GM12878 (cell line): ENCODE measurements around the gene EPB41L2.

Experiments used
- CREB1 ChIP-seq: IDR thresholded peaks from 2 replicates; pipeline ENCODE4 v1.6.1; 2012; ENCODE audit warnings: low read depth, mild to moderate bottlenecking, inconsistent platforms
- FOXK2 ChIP-seq: fragments of 450-650 bp; IDR thresholded peaks from 2 replicates; pipeline ENCODE4 v1.6.1; 2017; ENCODE audit warnings: mild to moderate bottlenecking, moderate library complexity
- MYC ChIP-seq: IDR thresholded peaks from 2 replicates; pipeline ENCODE4 v1.6.1; 2011; ENCODE audit warnings: mild to moderate bottlenecking, low read length, moderate library complexity, inconsistent platforms; ENCODE audit not compliant: insufficient read depth, insufficient replicate concordance, insufficient read length, severe bottlenecking
- SIX5 ChIP-seq: IDR thresholded peaks from 2 replicates; pipeline ENCODE4 v1.6.1; 2011; ENCODE audit warnings: mild to moderate bottlenecking, low read depth, low read length, moderate library complexity; ENCODE audit not compliant: severe bottlenecking
- TF ChIP-seq, protein P1 (sequence below): IDR thresholded peaks from 2 replicates; pipeline ENCODE4 v1.6.1; 2011; ENCODE audit warnings: low read depth, low read length, improper control_type of control experiment, borderline replicate concordance
- TF ChIP-seq, protein P2 (sequence below), 3 experiments: IDR thresholded peaks in 2 of 3; conservative IDR thresholded peaks in 1 of 3; 2 replicates each; pipeline ENCODE4 v1.5.1; 2011; ENCODE audit warnings: low read depth in 3 of 3, low read length in 3 of 3, mild to moderate bottlenecking in 3 of 3, control low read depth in 2 of 3, moderate library complexity in 2 of 3, inconsistent platforms in 1 of 3, mixed read lengths in 1 of 3; ENCODE audit not compliant: control insufficient read depth in 2 of 3, insufficient read depth in 1 of 3; ENCODE audit errors: extremely low read depth in 1 of 3
- TF ChIP-seq, protein P3 (sequence below): IDR thresholded peaks from 2 replicates; pipeline ENCODE4 v1.6.1; 2011; ENCODE audit warnings: borderline replicate concordance, low read depth, mild to moderate bottlenecking, moderate library complexity, mixed read lengths, low read length; ENCODE audit not compliant: insufficient read depth; ENCODE audit errors: extremely low read length
- TF ChIP-seq, protein P4 (sequence below): IDR thresholded peaks from 2 replicates; pipeline ENCODE4 v1.6.1; 2011; ENCODE audit warnings: low read depth, mild to moderate bottlenecking, low read length, moderate library complexity, borderline replicate concordance; ENCODE audit errors: extremely low read depth

DNA sequence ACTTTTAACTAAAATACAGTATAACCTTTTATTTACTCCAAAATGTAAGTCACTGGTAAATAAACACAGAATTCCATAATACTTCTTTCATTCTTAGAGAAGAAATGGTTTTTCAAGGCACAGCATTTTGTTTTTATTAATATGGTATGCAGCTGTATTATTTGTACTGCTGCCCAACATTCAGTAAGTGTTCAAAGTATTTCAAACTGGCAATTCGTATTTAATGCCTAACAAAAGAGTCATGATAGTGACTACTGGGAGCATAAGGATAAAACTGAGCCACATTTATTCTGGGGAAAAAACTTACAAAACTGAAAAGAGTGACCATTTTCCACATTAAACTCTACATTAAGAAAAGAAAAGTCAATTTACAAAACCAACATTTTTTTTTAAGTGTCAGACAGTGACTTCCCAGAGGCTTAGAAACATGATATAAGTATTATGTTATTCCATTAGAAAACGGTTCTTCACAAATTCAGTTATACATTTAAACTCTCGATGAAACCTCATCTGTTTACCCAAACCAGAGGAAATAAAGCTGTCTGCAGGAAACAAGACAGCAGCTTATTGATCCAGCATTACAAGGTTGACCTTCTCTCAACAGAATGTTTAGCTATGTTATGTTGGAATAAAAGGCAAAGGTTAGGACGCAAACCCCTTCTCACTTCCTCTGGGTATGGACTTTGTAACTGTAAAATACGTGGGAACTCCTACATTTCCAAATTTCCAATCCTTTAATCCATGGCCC is 24.3 kb downstream of the EPB41L2 start:
- no peak for TF ChIP-seq MYC
- TF ChIP-seq, protein P1, sequence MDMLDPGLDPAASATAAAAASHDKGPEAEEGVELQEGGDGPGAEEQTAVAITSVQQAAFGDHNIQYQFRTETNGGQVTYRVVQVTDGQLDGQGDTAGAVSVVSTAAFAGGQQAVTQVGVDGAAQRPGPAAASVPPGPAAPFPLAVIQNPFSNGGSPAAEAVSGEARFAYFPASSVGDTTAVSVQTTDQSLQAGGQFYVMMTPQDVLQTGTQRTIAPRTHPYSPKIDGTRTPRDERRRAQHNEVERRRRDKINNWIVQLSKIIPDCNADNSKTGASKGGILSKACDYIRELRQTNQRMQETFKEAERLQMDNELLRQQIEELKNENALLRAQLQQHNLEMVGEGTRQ: no peak
- no peak for TF ChIP-seq CREB1
- TF ChIP-seq, protein P2, sequence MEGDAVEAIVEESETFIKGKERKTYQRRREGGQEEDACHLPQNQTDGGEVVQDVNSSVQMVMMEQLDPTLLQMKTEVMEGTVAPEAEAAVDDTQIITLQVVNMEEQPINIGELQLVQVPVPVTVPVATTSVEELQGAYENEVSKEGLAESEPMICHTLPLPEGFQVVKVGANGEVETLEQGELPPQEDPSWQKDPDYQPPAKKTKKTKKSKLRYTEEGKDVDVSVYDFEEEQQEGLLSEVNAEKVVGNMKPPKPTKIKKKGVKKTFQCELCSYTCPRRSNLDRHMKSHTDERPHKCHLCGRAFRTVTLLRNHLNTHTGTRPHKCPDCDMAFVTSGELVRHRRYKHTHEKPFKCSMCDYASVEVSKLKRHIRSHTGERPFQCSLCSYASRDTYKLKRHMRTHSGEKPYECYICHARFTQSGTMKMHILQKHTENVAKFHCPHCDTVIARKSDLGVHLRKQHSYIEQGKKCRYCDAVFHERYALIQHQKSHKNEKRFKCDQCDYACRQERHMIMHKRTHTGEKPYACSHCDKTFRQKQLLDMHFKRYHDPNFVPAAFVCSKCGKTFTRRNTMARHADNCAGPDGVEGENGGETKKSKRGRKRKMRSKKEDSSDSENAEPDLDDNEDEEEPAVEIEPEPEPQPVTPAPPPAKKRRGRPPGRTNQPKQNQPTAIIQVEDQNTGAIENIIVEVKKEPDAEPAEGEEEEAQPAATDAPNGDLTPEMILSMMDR (IDR thresholded peaks at IDR 0.05 in 2 of 3, conservative IDR thresholded peaks at IDR 0.05 in 1 of 3; ENCODE audit: control insufficient read depth in 2 of 3, extremely low read depth in 1 of 3, insufficient read depth in 1 of 3, low read depth in 3 of 3, low read length in 3 of 3): no peak
- TF ChIP-seq, protein P3, sequence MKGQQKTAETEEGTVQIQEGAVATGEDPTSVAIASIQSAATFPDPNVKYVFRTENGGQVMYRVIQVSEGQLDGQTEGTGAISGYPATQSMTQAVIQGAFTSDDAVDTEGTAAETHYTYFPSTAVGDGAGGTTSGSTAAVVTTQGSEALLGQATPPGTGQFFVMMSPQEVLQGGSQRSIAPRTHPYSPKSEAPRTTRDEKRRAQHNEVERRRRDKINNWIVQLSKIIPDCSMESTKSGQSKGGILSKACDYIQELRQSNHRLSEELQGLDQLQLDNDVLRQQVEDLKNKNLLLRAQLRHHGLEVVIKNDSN: no peak
- TF ChIP-seq, protein P4, sequence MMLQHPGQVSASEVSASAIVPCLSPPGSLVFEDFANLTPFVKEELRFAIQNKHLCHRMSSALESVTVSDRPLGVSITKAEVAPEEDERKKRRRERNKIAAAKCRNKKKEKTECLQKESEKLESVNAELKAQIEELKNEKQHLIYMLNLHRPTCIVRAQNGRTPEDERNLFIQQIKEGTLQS: no peak
- TF ChIP-seq FOXK2: no peak
- no peak for TF ChIP-seq SIX5
